ENCODE data around the gene CLDN5.

CLDN5 gene

DNA sequence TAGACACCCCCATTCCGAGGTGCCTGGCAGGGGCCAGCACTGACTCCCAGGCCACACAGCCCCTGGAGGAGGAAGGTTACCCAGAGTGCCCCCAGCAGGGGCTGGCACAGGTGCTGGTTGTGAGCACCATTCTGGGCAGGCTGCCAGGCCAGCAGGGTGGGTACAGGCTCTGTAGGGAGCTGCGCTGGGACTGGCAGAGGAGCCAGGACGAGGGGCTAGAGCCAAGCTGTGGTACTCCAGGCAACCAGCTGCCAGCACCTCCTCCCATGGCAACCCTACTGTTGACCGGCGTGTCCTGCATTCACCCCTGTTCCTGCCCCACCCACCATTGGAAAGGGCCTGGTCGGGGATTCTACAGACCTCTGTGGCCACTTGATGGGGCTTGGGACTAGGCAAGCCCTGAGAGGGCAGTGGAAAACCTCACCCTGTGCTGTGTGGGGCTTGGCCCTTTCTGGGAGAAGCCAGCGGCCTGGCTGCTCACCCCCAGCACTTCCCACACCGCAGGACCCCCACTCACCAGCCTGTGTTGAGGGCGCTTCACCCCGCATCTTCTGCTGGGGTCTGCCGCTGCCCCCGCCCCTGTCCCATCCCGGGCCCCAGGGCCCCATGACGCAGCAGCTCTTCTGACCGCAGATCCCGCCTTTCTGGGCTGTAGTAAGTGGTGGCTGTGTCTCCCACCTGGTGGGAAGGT is 1.9 kb downstream of the CLDN5 start:
- no peak for DNase-seq (ENCODE audit: low spot score)

DNA sequence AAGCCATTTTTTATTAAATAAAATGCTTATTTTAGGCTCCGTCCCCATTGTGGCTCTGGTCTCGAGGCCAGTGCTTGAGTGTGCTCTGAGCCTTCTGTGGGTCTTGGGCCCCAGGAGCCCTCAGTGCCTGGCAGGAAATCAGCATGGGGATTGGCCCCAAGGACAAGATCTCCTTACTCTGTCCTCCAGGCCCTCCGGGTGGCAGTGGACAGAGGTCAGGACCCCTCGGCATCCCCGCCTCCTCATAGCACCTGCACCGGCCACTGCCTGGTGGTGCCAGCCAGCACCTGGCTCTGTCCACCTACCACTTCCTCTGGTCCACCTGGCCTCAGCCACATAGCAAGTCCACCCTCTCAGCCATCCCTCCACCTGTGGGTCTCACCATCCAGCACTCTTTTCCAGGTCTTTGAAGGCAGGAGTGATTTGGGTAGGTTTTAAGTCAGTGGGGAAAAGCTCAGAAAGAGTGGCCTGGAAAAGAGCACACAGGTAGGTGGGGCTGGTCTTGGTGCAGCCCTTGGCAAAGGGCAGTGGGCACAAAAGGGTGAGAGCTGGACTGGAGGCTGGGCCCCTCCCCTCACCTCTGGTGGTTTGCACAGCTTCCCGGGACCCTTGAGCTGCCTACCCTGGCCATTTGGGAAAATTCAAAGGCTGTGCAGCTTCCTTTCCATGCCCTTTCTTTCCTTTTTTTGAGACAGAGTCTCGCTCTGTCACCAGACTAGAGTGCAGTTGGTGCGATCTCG is 3.5 kb downstream of the CLDN5 start:
- no peak for DNase-seq (ENCODE audit: low spot score)

DNA sequence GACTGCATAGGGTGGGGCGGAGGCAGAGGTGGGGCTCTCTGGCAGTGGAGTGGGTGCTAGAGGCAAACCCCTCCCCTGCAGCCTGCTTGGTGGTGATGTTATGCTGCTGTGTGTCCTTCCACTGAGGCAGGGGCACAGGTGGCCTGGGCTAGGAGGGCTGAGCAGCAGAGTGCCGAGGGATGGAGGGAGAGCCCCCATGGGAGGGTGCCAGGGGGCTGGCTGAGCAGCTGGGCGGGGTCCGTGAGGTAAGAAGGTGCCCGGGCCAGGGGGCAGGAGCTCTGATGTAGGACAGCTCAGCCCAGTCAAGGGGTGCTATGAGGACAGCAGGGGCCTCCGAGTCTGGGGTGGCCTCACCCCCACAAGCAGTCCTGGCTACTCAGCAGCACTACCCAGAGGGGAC is 4.2 kb downstream of the CLDN5 start:
- DNase-seq (ENCODE audit: low spot score), result no peak

- DNase-seq (ENCODE audit: low spot score), result no peak
Measured at GRCh38 chr22:19519041-19519926, 4.9 kb downstream of the CLDN5 start.

GRCh38 chr22:19518635-19519034 is 5.6 kb downstream of the CLDN5 start:
- no peak for DNase-seq (ENCODE audit: low spot score)

DNA sequence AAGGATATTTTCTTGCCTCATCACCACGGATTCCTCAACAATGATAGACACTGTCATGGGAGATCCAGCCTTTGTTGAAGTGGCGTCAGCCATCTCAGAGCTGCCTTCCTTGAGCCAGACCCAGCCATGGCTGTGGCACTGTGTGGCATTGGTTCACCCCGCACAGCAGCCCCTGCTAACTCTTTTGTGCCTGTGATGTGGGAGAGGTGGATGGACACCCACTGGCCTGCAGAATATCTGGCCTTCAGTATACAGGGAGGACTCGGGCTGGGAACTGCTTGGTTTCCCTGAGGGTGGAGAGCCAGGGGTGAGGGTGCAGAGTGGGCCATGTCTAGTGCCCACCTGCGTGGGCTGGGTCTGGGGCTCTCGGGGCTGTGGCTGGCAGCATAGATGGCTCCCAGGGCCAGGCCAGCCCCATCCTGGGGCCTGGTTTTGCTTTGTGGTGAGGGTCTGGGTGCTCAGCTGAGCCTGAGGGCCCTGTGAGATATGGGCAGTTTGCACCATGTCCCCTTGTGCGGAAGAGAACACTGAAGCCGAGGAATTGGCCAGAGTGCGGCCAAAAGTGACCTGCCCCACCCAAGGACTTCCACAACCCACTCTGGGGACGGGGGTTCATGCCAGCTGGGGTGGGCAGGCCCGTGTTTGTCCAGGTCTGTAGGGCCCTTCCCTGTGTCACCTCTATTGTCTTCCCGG is 6.1 kb downstream of the CLDN5 start:
- DNase-seq (ENCODE audit: low spot score), result no peak

- DNase-seq (ENCODE audit: low spot score), result no peak
Measured at GRCh38 chr22:19517171-19517500, 7.1 kb downstream of the CLDN5 start.

- no peak for DNase-seq (ENCODE audit: low spot score)
Measured at GRCh38 chr22:19516378-19517170, 7.6 kb downstream of the CLDN5 start.

GRCh38 chr22:19515654-19516377 is 8.4 kb downstream of the CLDN5 start:
- no peak for DNase-seq (ENCODE audit: low spot score)

GRCh38 chr22:19514831-19515565 is 9.2 kb downstream of the CLDN5 start:
- DNase-seq (ENCODE audit: low spot score), result no peak

GRCh38 chr22:19513823-19514222 is 10.4 kb downstream of the CLDN5 start:
- no peak for DNase-seq (ENCODE audit: low spot score)

- no peak for DNase-seq (ENCODE audit: low spot score)
Measured at GRCh38 chr22:19510919-19511341, 13.3 kb downstream of the CLDN5 start.

DNA sequence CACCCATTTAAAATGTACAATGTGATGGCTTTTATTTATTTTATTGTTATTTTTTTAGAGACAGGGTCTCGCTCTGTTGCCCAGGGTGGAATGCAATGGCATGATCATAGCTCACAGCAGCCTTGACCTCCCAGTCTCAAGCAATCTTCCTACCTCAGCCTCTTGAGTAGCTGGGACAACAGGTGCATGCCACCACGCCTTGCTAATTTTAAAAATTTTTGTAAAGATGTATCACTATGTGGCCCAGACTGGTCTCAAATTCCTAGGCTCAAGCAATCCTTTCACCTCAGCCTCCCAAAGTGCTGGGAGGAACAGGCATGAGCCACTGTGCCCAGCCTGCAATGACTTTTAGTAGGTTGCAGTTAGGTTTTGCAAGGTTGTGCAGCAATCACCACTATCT is 14.3 kb downstream of the CLDN5 start:
- DNase-seq (ENCODE audit: low spot score), result no peak

- DNase-seq (ENCODE audit: low spot score), result no peak
Measured at GRCh38 chr22:19509191-19509590, 15.0 kb downstream of the CLDN5 start.

- DNase-seq (ENCODE audit: low spot score), result no peak
Measured at GRCh38 chr22:19508024-19508776, 16.0 kb downstream of the CLDN5 start.

- no peak for DNase-seq (ENCODE audit: low spot score)
Measured at GRCh38 chr22:19507534-19507861, 16.7 kb downstream of the CLDN5 start.

GRCh38 chr22:19506212-19506611 is 18.0 kb downstream of the CLDN5 start:
- DNase-seq (ENCODE audit: low spot score), result no peak

GRCh38 chr22:19505735-19506126 is 18.5 kb downstream of the CLDN5 start:
- no peak for DNase-seq (ENCODE audit: low spot score)
